ENCODE measurements around the gene PNP.
"Not testable (repeated sequence)": the region's sequence is repeated elsewhere in the genome, so short reads cannot be mapped to it uniquely, and the experiment has no call there.

The PNP gene

GRCh38 chr14:20469242-20469889, at the start of gene PNP:
TSS of gene PNP (plus strand) at chr14:20469406. CDS start at chr14:20469525, 119 bp downstream.
- DNase-seq, result peak; percentile 78

- DNase-seq, result no peak
These were observed 49.8 kb upstream of the PNP start for GRCh38 chr14:20419419-20419818.

GRCh38 chr14:20421267-20421666, 47.9 kb upstream of the PNP start:
- DNase-seq, result no peak

- no peak for DNase-seq
These were observed 46.3 kb upstream of the PNP start for GRCh38 chr14:20422886-20423285.

- DNase-seq, result no peak
These were observed 44.4 kb upstream of the PNP start for GRCh38 chr14:20424851-20425250.

- no peak for DNase-seq
These were observed 41.8 kb upstream of the PNP start for GRCh38 chr14:20427231-20428009.

GRCh38 chr14:20428010-20428365, 41.2 kb upstream of the PNP start:
- no peak for DNase-seq

GRCh38 chr14:20428802-20429201, 40.4 kb upstream of the PNP start:
- DNase-seq, result no peak

- no peak for DNase-seq
These were observed 39.2 kb upstream of the PNP start for GRCh38 chr14:20429801-20430669.

GRCh38 chr14:20434701-20435581, 34.3 kb upstream of the PNP start:
- DNase-seq, result peak; percentile 77

GRCh38 chr14:20435582-20436362, 33.4 kb upstream of the PNP start, which contains the start of gene KLHL33:
TSS of gene KLHL33 (minus strand) at chr14:20436166. CDS start at chr14:20435811, 355 bp downstream.
- peak; percentile 92 for DNase-seq

- DNase-seq, result no peak
These were observed 32.8 kb upstream of the PNP start for GRCh38 chr14:20436363-20436755.

- DNase-seq, result no peak
These were observed 30.5 kb upstream of the PNP start for GRCh38 chr14:20438664-20439063.

GRCh38 chr14:20440465-20440864, 28.7 kb upstream of the PNP start:
- no peak for DNase-seq

- DNase-seq, result no peak
These were observed 28.3 kb upstream of the PNP start for GRCh38 chr14:20440882-20441281.

- DNase-seq, result no peak
These were observed 27.7 kb upstream of the PNP start for GRCh38 chr14:20441461-20441860.

GRCh38 chr14:20443650-20444049, 25.6 kb upstream of the PNP start:
- not testable (repeated sequence) for DNase-seq

- no peak for DNase-seq
These were observed 22.3 kb upstream of the PNP start for GRCh38 chr14:20446889-20447288.

GRCh38 chr14:20452831-20453230, 16.4 kb upstream of the PNP start:
- not testable (repeated sequence) for DNase-seq

- peak; percentile 98 for DNase-seq
These were observed 14.5 kb upstream of the PNP start, which contains the start of the genes APEX1 and OSGEP for GRCh38 chr14:20454516-20455354. TSS of gene APEX1 (plus strand) at chr14:20455226. CDS start at chr14:20455646, 420 bp downstream. TSS of gene OSGEP (minus strand) at chr14:20454812. CDS start at chr14:20454683, 129 bp downstream.

All from NCI-H2107 (cell line).